Measurements from ENCODE around the gene CCDC92. TPM values are rescaled to one million over a fixed set of nuclear protein-coding genes. Genes with fewer than 3 reads are reported as not detected.

Gene CCDC92
- polyA plus RNA-seq, 1 of the 3 experiments (the other 2 are of a cell fraction): 53.5 TPM

DNA sequence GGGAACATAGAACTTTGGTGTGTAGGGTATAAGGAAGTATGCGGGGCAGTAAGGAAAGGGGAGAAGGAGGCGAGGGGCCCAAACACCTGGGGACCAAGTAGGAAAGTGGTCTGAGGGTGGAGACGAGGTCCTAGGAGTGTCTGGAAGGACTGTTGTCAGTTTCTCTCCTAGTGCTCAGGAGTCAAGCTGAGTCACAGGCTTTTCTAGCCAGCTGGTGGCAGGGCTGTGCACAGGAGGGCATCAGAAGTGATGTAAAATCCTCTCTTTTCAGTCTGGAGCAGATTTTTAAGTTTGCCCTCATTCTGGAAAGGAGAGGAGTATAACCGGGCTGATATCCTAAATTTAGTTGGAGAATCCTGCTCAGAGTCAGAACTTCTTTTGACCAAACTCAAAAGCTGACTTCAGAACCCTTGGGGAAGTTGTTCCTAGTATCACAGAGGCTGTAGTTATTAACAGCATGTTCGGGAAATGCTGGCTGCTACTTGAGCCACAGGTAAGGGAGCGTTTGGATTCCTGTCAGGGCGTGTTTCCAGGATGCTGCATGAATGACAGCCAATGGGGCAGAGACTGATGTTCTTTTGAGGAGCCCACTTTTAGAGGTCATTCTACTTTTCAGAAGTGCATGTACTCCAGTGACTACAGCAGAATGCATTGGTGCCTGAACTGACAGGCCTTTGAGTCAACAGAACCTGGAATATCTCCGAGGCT lies 19.6 kb upstream of the CCDC92 start:
- no peak overlapping the region for H3K4me3 ChIP-seq (ENCODE audit: low read depth in 2 of 2, low read length in 1 of 2)
- no peak for TF ChIP-seq TCF12 (IDR thresholded peaks at IDR 0.05)
- TF ChIP-seq EZH2phosphoT487 (IDR thresholded peaks at IDR 0.05; ENCODE audit: borderline replicate concordance, low read depth): no peak
- TF ChIP-seq YY1 (IDR thresholded peaks at IDR 0.05; ENCODE audit: low read depth): no peak
- no peak for TF ChIP-seq FOSL2 (IDR thresholded peaks at IDR 0.05; ENCODE audit: borderline replicate concordance, low read depth)
- TF ChIP-seq, protein P1, sequence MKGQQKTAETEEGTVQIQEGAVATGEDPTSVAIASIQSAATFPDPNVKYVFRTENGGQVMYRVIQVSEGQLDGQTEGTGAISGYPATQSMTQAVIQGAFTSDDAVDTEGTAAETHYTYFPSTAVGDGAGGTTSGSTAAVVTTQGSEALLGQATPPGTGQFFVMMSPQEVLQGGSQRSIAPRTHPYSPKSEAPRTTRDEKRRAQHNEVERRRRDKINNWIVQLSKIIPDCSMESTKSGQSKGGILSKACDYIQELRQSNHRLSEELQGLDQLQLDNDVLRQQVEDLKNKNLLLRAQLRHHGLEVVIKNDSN (IDR thresholded peaks at IDR 0.05; ENCODE audit: borderline replicate concordance, low read depth): no peak
- TF ChIP-seq, protein P2, sequence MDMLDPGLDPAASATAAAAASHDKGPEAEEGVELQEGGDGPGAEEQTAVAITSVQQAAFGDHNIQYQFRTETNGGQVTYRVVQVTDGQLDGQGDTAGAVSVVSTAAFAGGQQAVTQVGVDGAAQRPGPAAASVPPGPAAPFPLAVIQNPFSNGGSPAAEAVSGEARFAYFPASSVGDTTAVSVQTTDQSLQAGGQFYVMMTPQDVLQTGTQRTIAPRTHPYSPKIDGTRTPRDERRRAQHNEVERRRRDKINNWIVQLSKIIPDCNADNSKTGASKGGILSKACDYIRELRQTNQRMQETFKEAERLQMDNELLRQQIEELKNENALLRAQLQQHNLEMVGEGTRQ (IDR thresholded peaks at IDR 0.05; ENCODE audit: borderline replicate concordance, low read depth, low read length): no peak
- TF ChIP-seq SMC3 (IDR thresholded peaks at IDR 0.05; ENCODE audit: low read depth, low read length): no peak
- TF ChIP-seq, protein P3, sequence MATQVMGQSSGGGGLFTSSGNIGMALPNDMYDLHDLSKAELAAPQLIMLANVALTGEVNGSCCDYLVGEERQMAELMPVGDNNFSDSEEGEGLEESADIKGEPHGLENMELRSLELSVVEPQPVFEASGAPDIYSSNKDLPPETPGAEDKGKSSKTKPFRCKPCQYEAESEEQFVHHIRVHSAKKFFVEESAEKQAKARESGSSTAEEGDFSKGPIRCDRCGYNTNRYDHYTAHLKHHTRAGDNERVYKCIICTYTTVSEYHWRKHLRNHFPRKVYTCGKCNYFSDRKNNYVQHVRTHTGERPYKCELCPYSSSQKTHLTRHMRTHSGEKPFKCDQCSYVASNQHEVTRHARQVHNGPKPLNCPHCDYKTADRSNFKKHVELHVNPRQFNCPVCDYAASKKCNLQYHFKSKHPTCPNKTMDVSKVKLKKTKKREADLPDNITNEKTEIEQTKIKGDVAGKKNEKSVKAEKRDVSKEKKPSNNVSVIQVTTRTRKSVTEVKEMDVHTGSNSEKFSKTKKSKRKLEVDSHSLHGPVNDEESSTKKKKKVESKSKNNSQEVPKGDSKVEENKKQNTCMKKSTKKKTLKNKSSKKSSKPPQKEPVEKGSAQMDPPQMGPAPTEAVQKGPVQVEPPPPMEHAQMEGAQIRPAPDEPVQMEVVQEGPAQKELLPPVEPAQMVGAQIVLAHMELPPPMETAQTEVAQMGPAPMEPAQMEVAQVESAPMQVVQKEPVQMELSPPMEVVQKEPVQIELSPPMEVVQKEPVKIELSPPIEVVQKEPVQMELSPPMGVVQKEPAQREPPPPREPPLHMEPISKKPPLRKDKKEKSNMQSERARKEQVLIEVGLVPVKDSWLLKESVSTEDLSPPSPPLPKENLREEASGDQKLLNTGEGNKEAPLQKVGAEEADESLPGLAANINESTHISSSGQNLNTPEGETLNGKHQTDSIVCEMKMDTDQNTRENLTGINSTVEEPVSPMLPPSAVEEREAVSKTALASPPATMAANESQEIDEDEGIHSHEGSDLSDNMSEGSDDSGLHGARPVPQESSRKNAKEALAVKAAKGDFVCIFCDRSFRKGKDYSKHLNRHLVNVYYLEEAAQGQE (IDR thresholded peaks at IDR 0.05; ENCODE audit: low read depth, low read length): no peak
- TF ChIP-seq RXRA (IDR thresholded peaks at IDR 0.05; ENCODE audit: borderline replicate concordance, low read depth): no peak
- TF ChIP-seq MXI1 (IDR thresholded peaks at IDR 0.05; ENCODE audit: low read depth, low read length): no peak
- no peak for TF ChIP-seq POLR2AphosphoS5 (IDR thresholded peaks at IDR 0.05; ENCODE audit: low read depth, low read length)
- no peak for TF ChIP-seq FOXJ3 (CRISPR knock-in tag; IDR thresholded peaks at IDR 0.05)
- TF ChIP-seq RCOR1 (IDR thresholded peaks at IDR 0.05; ENCODE audit: low read length): no peak
- TF ChIP-seq ELF1 (IDR thresholded peaks at IDR 0.05): no peak
- TF ChIP-seq, protein P4, sequence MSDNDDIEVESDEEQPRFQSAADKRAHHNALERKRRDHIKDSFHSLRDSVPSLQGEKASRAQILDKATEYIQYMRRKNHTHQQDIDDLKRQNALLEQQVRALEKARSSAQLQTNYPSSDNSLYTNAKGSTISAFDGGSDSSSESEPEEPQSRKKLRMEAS (IDR thresholded peaks at IDR 0.05; ENCODE audit: low read depth): no peak
- TF ChIP-seq CHD2 (IDR thresholded peaks at IDR 0.05; ENCODE audit: low read length, partially characterized antibody): no peak
- TF ChIP-seq SIN3A (IDR thresholded peaks at IDR 0.05; ENCODE audit: borderline replicate concordance, low read depth, low read length): no peak
- TF ChIP-seq FOXM1 (IDR thresholded peaks at IDR 0.05; ENCODE audit: low read depth): no peak
- TF ChIP-seq EP300 (IDR thresholded peaks at IDR 0.05; ENCODE audit: borderline replicate concordance in 1 of 2, low read depth in 1 of 2, low read length in 1 of 2): no peak
- no peak for TF ChIP-seq TAF1 (IDR thresholded peaks at IDR 0.05; ENCODE audit: borderline replicate concordance, low read depth, low read length)
- H3K9me2 ChIP-seq: no peaks in the 10 kb centered on the region
- no peaks in the 10 kb centered on the region for H3F3A ChIP-seq (replicated peaks; ENCODE audit: insufficient read depth)
- no peak overlapping the region for H3K4me2 ChIP-seq
- H2AFZ ChIP-seq (ENCODE audit: low read depth): no peak overlapping the region
- no peak overlapping the region for H3K9ac ChIP-seq
- ChIA-PET POLR2A (no interaction called here), CTCF (interaction anchor here (0.6 to 2.9 kb wide), 6 partner anchors 9 to 81 kb away, joined by 3 to 10 read pairs (median 4); no protein-coding TSS in a partner anchor)
- H3K4me1 ChIP-seq (ENCODE audit: control insufficient read depth in 1 of 2, insufficient read depth in 2 of 2, low read depth in 1 of 2, low read length in 1 of 2): peaks cover 10 to 15% of the 10 kb centered on the region in 2 experiments; a peak in 2 of 4 replicates
- H3K79me2 ChIP-seq (ENCODE audit: insufficient read depth): peaks cover 23% of the 10 kb centered on the region; the same call in 1 of the 2 replicates
- no peaks in the 10 kb centered on the region for H3K27me3 ChIP-seq (ENCODE audit: insufficient read depth)
- DNase-seq: no peak
- H3K36me3 ChIP-seq (replicated peaks in 1 of 2; ENCODE audit: control insufficient read depth in 1 of 2, insufficient read depth in 2 of 2, low read length in 1 of 2): peaks cover 31 to 80% of the 10 kb centered on the region in 2 experiments
- 0 out of 2 replicates have a peak, but pooled peaks cover 4% of the 10 kb centered on the region for H4K20me1 ChIP-seq (ENCODE audit: insufficient read depth)
- H3K9me3 ChIP-seq: no peaks in the 10 kb centered on the region
- 96% methylated on average over 8 of the region's 8 CpGs for WGBS (ENCODE audit: low lambda C conversion rate)
- H3K27ac ChIP-seq (ENCODE audit: low read depth in 2 of 2, low read length in 1 of 2): no peak overlapping the region; a peak in 1 of 4 replicates

Data from SK-N-SH (cell line).